GM12874 (cell line): ENCODE data around the gene SNX1.

Experiments used
- TF ChIP-seq, protein P1 (sequence below): IDR thresholded peaks from 2 replicates; pipeline ENCODE4 v1.5.1; 2011; ENCODE audit warnings: low read depth, mild to moderate bottlenecking, control low read depth, low read length, moderate library complexity; ENCODE audit not compliant: insufficient read depth

Gene SNX1

GRCh38 chr15:64112904-64113303 is 17.1 kb downstream of the SNX1 start:
- TF ChIP-seq, protein P1, sequence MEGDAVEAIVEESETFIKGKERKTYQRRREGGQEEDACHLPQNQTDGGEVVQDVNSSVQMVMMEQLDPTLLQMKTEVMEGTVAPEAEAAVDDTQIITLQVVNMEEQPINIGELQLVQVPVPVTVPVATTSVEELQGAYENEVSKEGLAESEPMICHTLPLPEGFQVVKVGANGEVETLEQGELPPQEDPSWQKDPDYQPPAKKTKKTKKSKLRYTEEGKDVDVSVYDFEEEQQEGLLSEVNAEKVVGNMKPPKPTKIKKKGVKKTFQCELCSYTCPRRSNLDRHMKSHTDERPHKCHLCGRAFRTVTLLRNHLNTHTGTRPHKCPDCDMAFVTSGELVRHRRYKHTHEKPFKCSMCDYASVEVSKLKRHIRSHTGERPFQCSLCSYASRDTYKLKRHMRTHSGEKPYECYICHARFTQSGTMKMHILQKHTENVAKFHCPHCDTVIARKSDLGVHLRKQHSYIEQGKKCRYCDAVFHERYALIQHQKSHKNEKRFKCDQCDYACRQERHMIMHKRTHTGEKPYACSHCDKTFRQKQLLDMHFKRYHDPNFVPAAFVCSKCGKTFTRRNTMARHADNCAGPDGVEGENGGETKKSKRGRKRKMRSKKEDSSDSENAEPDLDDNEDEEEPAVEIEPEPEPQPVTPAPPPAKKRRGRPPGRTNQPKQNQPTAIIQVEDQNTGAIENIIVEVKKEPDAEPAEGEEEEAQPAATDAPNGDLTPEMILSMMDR, result no peak

DNA sequence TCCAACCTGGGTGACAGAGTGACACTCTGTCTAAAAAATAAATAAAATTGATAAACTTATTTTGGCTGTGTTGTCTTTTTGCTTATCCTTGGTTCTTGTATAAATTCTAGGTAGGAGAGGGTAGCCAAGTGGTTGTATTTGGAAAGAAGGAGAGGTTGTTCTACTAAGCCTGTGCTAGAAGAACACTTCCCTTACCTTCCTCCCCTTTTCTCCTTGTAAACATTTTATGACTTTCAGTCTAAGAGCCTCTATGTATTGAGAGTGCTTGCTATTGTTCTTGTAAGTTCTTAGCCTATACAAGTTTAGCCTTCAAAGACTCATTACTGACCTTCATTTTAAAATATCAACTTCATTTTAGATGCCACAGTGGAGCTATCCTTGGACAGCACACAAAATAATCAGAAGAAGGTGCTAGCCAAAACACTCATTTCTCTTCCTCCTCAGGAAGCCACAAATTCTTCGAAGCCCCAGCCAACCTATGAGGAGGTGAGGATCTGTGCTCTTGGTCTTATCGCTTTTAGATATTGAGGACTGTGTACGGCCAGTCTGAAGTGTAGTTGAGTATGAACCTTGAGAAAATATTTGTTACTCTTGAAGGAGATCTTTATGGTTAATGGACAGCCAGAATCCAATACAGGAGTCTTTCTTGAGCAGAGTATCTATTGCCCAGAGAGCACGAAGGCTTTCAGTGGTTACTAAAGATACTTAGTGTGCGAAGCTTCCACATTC is 22.1 kb downstream of the SNX1 start:
- TF ChIP-seq, protein P1, result no peak

- TF ChIP-seq, protein P1, result no peak
Observed at GRCh38 chr15:64121614-64122013, 25.8 kb downstream of the SNX1 start.

DNA sequence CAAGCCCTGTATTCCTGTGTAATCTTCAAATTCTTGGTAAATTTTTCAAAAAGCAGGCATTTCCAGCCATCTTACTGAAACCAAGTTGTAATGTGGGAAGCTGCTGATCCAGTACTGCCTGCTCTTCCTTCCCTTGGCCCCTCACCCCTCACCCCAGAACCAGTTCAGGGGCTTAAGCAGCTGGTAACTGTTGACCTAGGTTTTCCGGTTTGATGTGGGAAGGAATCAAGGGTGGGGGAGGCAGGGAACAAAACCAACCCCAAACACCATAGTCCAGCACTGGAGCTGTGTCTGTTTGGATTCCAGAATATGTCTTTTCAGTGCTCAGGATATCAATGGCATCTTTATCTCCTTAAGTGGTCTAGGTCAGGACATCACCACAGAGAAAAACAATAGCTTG is 26.7 kb downstream of the SNX1 start:
- TF ChIP-seq, protein P1, result no peak

- TF ChIP-seq, protein P1, result no peak
Observed at GRCh38 chr15:64122936-64123351, 27.2 kb downstream of the SNX1 start.

DNA sequence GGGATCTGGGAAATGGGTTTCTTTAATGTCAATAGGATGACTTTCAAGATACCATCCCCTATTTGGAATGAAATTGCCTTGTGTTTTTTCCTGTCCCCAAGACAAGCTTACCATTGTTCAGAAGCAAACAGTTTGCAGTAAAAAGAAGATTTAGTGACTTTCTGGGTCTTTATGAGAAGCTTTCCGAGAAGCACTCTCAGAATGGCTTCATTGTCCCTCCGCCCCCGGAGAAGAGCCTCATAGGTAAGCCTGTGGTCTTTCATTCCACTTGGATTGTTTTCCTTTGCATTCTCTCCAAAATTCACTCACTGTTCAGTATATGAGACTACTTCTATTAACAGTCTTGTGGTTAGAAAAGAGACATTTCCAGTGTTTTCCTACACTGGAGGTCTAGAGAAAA is 30.2 kb downstream of the SNX1 start:
- TF ChIP-seq, protein P1, result no peak

- TF ChIP-seq, protein P1, result no peak
Observed at GRCh38 chr15:64127521-64128270, 31.9 kb downstream of the SNX1 start.
